HepG2 (cell line): Measurements from ENCODE around the gene INTS3. TPM values are rescaled to one million over a fixed set of nuclear protein-coding genes. Genes with fewer than 3 reads are reported as not detected.

Source experiments
- ATAC-seq: fragments of 200-7000 bp; cut with Tn5 transposase; 3 replicates; pipeline ENCODE4 v1.9.1; 2020; ENCODE audit warnings: mild to moderate bottlenecking, moderate library complexity
- BruUV-seq: library from RNA; stranded (reverse); fragments of 400-500 nt; replicated peaks from 2 replicates; lab custom pipeline; 2021; lab: Mats Ljungman, UMichigan
- CTCF ChIA-PET: fragments of 300-600 bp; formaldehyde crosslinking; extraction: SDS; loops from one replicate; lab custom pipeline; 2021; ENCODE audit warnings: low total read pairs, inconsistent platforms, low intra/inter-chr PET ratio; lab: Yijun Ruan, JAX
- POLR2A ChIA-PET: fragments of 350-600 bp; sonication (Branson Sonifier 250); formaldehyde crosslinking; loops from one replicate; lab custom pipeline; 2020; ENCODE audit warnings: antibody characterized with exemption, inconsistent platforms; lab: Yijun Ruan, JAX
- DNase-seq: peaks from one replicate; pipeline ENCODE4 v3.0.0-alpha.2; 2015; ENCODE audit warnings: low spot score
- FAIRE-seq: peaks from 3 replicates; lab custom pipeline; 2011; peaks lifted over from hg19 to GRCh38; lab: Jason Lieb, UNC
- H2AFZ ChIP-seq: one replicate; pipeline ENCODE4 v1.6.1; 2011; ENCODE audit warnings: low read length, inconsistent platforms
- H3K27ac ChIP-seq: fragments of 300-600 bp; 3 replicates; pipeline ENCODE4 v1.8.0; 2011; ENCODE audit warnings: mixed run types, mild to moderate bottlenecking, mixed read lengths, low read length, inconsistent platforms; ENCODE audit not compliant: insufficient read depth; ENCODE audit errors: extremely low read length
- H3K27me3 ChIP-seq, 2 experiments: fragments of 200-600 bp in 1 of 2; 2 replicates in 1 of 2; 3 replicates in 1 of 2; pipeline versions ENCODE4 v1.6.0 to v1.8.0; 2011; ENCODE audit warnings: low read length in 2 of 2, mild to moderate bottlenecking in 2 of 2, moderate library complexity in 2 of 2, inconsistent platforms in 1 of 2; ENCODE audit not compliant: insufficient read depth in 2 of 2, control insufficient read depth in 1 of 2
- H3K36me3 ChIP-seq, 2 experiments: fragments of 200-600 bp in 1 of 2; replicated peaks in 1 of 2; 2 replicates in 1 of 2; 3 replicates in 1 of 2; pipeline versions ENCODE4 v1.5.1 to v1.8.0; 2011; ENCODE audit warnings: low read length in 2 of 2, inconsistent platforms in 1 of 2; ENCODE audit not compliant: insufficient read depth in 2 of 2, control insufficient read depth in 1 of 2
- H3K4me1 ChIP-seq: 2 replicates; pipeline ENCODE4 v1.5.1; 2012; ENCODE audit warnings: low read length, inconsistent platforms; ENCODE audit not compliant: insufficient read depth
- H3K4me2 ChIP-seq: 2 replicates; pipeline ENCODE4 v1.6.0; 2011; ENCODE audit warnings: low read depth, low read length, inconsistent platforms
- H3K4me3 ChIP-seq, 3 experiments: fragments of 200-600 bp in 1 of 3; sonication (generic), shearing (Covaris generic) in 1 of 3; replicated peaks in 1 of 3; 2 replicates each; pipeline ENCODE4 v1.5.1; 2011 to 2016; ENCODE audit warnings: low read length in 3 of 3, inconsistent platforms in 2 of 3, low read depth in 2 of 3, mild to moderate bottlenecking in 2 of 3, control low read depth in 1 of 3, mixed read lengths in 1 of 3; ENCODE audit not compliant: insufficient read depth in 1 of 3
- H3K79me2 ChIP-seq: one replicate; pipeline ENCODE4 v1.6.1; 2011; ENCODE audit warnings: low read length, inconsistent platforms; ENCODE audit not compliant: insufficient read depth
- H3K9ac ChIP-seq: 2 replicates; pipeline ENCODE4 v1.6.0; 2011; ENCODE audit warnings: mild to moderate bottlenecking, low read depth, low read length, inconsistent platforms; ENCODE audit not compliant: insufficient read depth
- H3K9me3 ChIP-seq: 2 replicates; pipeline ENCODE4 v1.5.1; 2012; ENCODE audit warnings: mild to moderate bottlenecking, low read length
- H4K20me1 ChIP-seq: 2 replicates; pipeline ENCODE4 v1.6.0; 2011; ENCODE audit warnings: inconsistent platforms, mild to moderate bottlenecking, low read length, moderate library complexity; ENCODE audit not compliant: insufficient read depth
- FOSL2 ChIP-seq: sonication (generic); formaldehyde crosslinking; IDR thresholded peaks from 2 replicates; pipeline ENCODE4 v1.4.0; 2020; ENCODE audit warnings: missing genetic modification reagents
- GABPB1 ChIP-seq: IDR thresholded peaks from 2 replicates; pipeline ENCODE4 v1.6.1; 2016; ENCODE audit warnings: mild to moderate bottlenecking, missing genetic modification reagents, moderate library complexity, missing compliant biosample characterization
- GMEB2 ChIP-seq: IDR thresholded peaks from 2 replicates; pipeline ENCODE4 v1.6.1; 2016; ENCODE audit warnings: missing biosample characterization, missing genetic modification reagents, low read depth
- KAT8 ChIP-seq: IDR thresholded peaks from 2 replicates; pipeline ENCODE4 v1.6.1; 2016; ENCODE audit warnings: missing genetic modification reagents, missing compliant biosample characterization
- MIXL1 ChIP-seq: IDR thresholded peaks from 2 replicates; pipeline ENCODE4 v1.6.1; 2016
- NCOA5 ChIP-seq: sonication (generic); formaldehyde crosslinking; IDR thresholded peaks from 2 replicates; pipeline ENCODE4 v1.4.0; 2020; ENCODE audit warnings: missing genetic modification reagents
- PPARG ChIP-seq: conservative IDR thresholded peaks from 2 replicates; pipeline ENCODE4 v1.6.1; 2016; ENCODE audit warnings: missing biosample characterization, missing genetic modification reagents
- RERE ChIP-seq: IDR thresholded peaks from 2 replicates; pipeline ENCODE4 v1.6.1; 2016; ENCODE audit warnings: low read depth, missing genetic modification reagents, missing compliant biosample characterization
- SALL2 ChIP-seq: sonication (generic); formaldehyde crosslinking; IDR thresholded peaks from 2 replicates; pipeline ENCODE4 v1.8.1; 2023; ENCODE audit warnings: mild to moderate bottlenecking, missing genetic modification reagents, inconsistent platforms
- TFDP1 ChIP-seq: IDR thresholded peaks from 2 replicates; pipeline ENCODE4 v1.6.1; 2016; ENCODE audit warnings: missing compliant biosample characterization, missing genetic modification reagents, borderline replicate concordance
- ZNF138 ChIP-seq: sonication (generic); formaldehyde crosslinking; IDR thresholded peaks from 2 replicates; pipeline ENCODE4 v1.5.0; 2020; ENCODE audit warnings: mild to moderate bottlenecking, low read depth, missing genetic modification reagents
- ZNF160 ChIP-seq: sonication (generic); formaldehyde crosslinking; IDR thresholded peaks from 2 replicates; pipeline ENCODE4 v1.8.0; 2022; ENCODE audit warnings: mild to moderate bottlenecking, inconsistent platforms, missing genetic modification reagents
- ZNF768 ChIP-seq: sonication (generic); formaldehyde crosslinking; IDR thresholded peaks from 2 replicates; pipeline ENCODE4 v1.4.0; 2020; ENCODE audit warnings: missing genetic modification reagents
- ZNF841 ChIP-seq: sonication (generic); formaldehyde crosslinking; IDR thresholded peaks from 2 replicates; pipeline ENCODE4 v1.8.1; 2023; ENCODE audit warnings: missing genetic modification reagents, borderline replicate concordance
- WGBS: methylation state at CpG from one replicate; pipeline ENCODE4 v1.1.6; 2017; ENCODE audit warnings: low lambda C conversion rate; 5-methylcytosine and 5-hydroxymethylcytosine counted together
- in situ Hi-C: cut with HindIII; loops from 2 replicates; pipeline ENCODE4 v1.10.0; 2017; ENCODE audit warnings: low pct_unique_long_range_greater_than_20kb; ENCODE audit not compliant: extremely low pct_ligation_motif_present
- intact Hi-C: fragments of 100-400 bp; cut with micrococcal nuclease; formaldehyde crosslinking; loops from one replicate; pipeline ENCODE4 v1.10.0; 2022; ENCODE audit not compliant: unreplicated experiment
- polyA plus RNA-seq, 8 experiments: library from polyadenylated mRNA; depleted of rRNA in 3 of 8; stranded (reverse) in 7 of 8; unstranded in 1 of 8; fragments of >200 nt; fragmentation: Illumina TruSeq in 4 of 8; extraction: Trizol in 4 of 8; gene quantifications; 2 replicates each; pipeline versions ENCODE4 v1.2.1 to v1.2.3, GENCODE V29; 2011 to 2016; ENCODE audit warnings: low read depth in 4 of 8, missing spikeins in 1 of 8, mixed read lengths in 1 of 8; ENCODE audit not compliant: insufficient read depth in 1 of 8
- total RNA-seq, 5 experiments: library from RNA; depleted of rRNA; stranded (reverse); fragments of >200 nt; fragmentation: Illumina TruSeq; extraction: Trizol; gene quantifications; 2 replicates each; pipeline ENCODE4 v1.2.3, GENCODE V29; 2016; ENCODE audit warnings: low read depth in 1 of 5
- TF ChIP-seq, protein P1 (sequence below): sonication (generic); formaldehyde crosslinking; IDR thresholded peaks from 2 replicates; pipeline ENCODE4 v1.8.0; 2023; ENCODE audit warnings: mild to moderate bottlenecking, missing genetic modification reagents

The INTS3 gene
- total and polyA plus RNA-seq, 2 of the 13 experiments (the other 11 are each of a cell fraction or from before 2014, with no cell fraction given), result 17.2 to 27.2 TPM

DNA sequence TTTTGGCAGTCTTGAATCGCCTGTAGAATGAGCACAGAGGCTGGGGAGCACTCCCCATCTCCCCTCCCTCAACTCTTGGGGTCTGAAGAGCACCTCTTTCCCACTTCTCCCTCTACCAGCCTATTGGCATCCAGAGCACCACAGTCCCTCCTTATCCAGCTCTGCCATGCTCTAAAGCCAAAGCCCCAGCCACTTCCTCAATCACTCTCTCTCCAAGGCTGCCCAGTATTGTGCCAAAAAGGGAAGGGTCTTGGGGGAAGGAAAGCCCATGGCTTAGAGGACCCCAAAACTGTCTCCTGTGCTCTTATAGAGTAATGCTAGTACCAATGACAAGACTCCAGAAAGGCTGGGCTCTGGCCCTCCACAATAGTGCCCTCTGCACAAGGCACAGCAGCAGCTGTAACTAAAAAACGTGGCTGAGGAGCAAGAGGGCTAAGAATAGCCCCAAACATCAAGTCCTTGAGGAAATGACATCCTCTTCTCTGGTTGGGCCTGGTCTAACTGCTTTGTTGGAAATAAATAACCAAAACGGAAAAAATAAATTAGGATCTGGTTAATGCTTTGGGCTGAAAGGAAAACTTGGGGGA lies 75.7 kb downstream of the INTS3 start:
- Histone ChIP-seq H3K9ac (no peak overlapping the region), H3K4me2 (no peak overlapping the region), H3K36me3 (peaks cover 2 to 8% of the 10 kb centered on the region in 2 experiments; a peak in 3 of 5 replicates), H2AFZ (no peak overlapping the region), H3K4me1 (peaks cover 7% of the 10 kb centered on the region; the same call in 1 of the 2 replicates), H3K9me3 (no peaks in the 10 kb centered on the region), H4K20me1 (no peaks in the 10 kb centered on the region), H3K79me2 (no peaks in the 10 kb centered on the region), H3K27ac (no peak overlapping the region), H3K27me3 (no peaks in the 10 kb centered on the region), H3K4me3 (no peak overlapping the region)
- 75% methylated on average over 3 of the region's 3 CpGs for WGBS
- CTCF ChIA-PET, result no interaction called here
- FAIRE-seq, result no peak
- in situ Hi-C loops, result no loop called here
- POLR2A ChIA-PET, result interaction anchor here (1.2 kb wide), 1 partner anchor 111 kb away, joined by 3 read pairs; no protein-coding TSS in a partner anchor
- TF ChIP-seq NCOA5 (CRISPR knock-in tag), result no peak
- TF ChIP-seq ZNF841 (CRISPR knock-in tag), result no peak
- TF ChIP-seq GMEB2 (CRISPR knock-in tag), result no peak
- TF ChIP-seq GABPB1 (CRISPR knock-in tag), result no peak
- no peak for TF ChIP-seq RERE (CRISPR knock-in tag)
- TF ChIP-seq TFDP1 (CRISPR knock-in tag), result no peak
- TF ChIP-seq, protein P1, sequence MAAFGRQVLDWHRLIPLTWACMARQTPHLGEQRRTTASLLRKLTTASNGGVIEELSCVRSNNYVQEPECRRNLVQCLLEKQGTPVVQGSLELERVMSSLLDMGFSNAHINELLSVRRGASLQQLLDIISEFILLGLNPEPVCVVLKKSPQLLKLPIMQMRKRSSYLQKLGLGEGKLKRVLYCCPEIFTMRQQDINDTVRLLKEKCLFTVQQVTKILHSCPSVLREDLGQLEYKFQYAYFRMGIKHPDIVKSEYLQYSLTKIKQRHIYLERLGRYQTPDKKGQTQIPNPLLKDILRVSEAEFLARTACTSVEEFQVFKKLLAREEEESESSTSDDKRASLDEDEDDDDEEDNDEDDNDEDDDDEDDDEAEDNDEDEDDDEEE, result no peak
- no peak for TF ChIP-seq ZNF768
- no peak for TF ChIP-seq KAT8
- no peak for TF ChIP-seq PPARG (CRISPR knock-in tag)
- no peak for TF ChIP-seq MIXL1 (CRISPR knock-in tag)
- TF ChIP-seq SALL2, result no peak
- TF ChIP-seq ZNF138 (CRISPR knock-in tag), result no peak
- no peak for TF ChIP-seq ZNF160 (CRISPR knock-in tag)
- TF ChIP-seq FOSL2 (CRISPR knock-in tag), result no peak
- no TSS peak for BruUV-seq
- ATAC-seq, result no peak
- DNase-seq, result no peak
- intact Hi-C loops, result no loop called here
